H1 (cell line): ENCODE data around the gene HBEGF. TPM values are rescaled to one million over a fixed set of nuclear protein-coding genes. Genes with fewer than 3 reads are reported as not detected.

Experiments used
- CTCF ChIA-PET: fragments of 300-600 bp; sonication (Branson Sonifier 250); formaldehyde crosslinking; loops from one replicate; lab custom pipeline; 2021; ENCODE audit not compliant: partially characterized antibody; lab: Charles Lee
- POLR2A ChIA-PET: fragments of 300-600 bp; sonication (Branson Sonifier 250); formaldehyde crosslinking; loops from one replicate; lab custom pipeline; 2021; ENCODE audit warnings: inconsistent platforms; ENCODE audit not compliant: partially characterized antibody; lab: Charles Lee
- DNase-seq, 2 experiments: peaks; one replicate each; pipeline versions ENCODE4 v3.0.0 to v3.0.0-alpha.2; 2010 to 2022; ENCODE audit warnings: low spot score in 2 of 2, low read depth in 1 of 2, mixed read lengths in 1 of 2
- FAIRE-seq: peaks from 2 replicates; lab custom pipeline; 2011; peaks lifted over from hg19 to GRCh38; lab: Jason Lieb, UNC
- H2AFZ ChIP-seq: 2 replicates; pipeline ENCODE4 v1.8.1; 2012; ENCODE audit warnings: low read length, inconsistent platforms
- H2AK5ac ChIP-seq: 2 replicates; pipeline ENCODE4 v1.6.1; 2013; ENCODE audit warnings: low read depth, low read length
- H2BK120ac ChIP-seq: replicated peaks from 2 replicates; pipeline ENCODE3; 2013; ENCODE audit warnings: low read depth, low read length, inconsistent platforms
- H2BK12ac ChIP-seq: 2 replicates; pipeline ENCODE4 v1.6.1; 2013; ENCODE audit warnings: low read depth, low read length
- H2BK15ac ChIP-seq: 2 replicates; pipeline ENCODE4 v1.6.1; 2013; ENCODE audit warnings: low read length
- H2BK20ac ChIP-seq: 2 replicates; pipeline ENCODE4 v1.6.1; 2013; ENCODE audit warnings: low read length
- H2BK5ac ChIP-seq: 2 replicates; pipeline ENCODE4 v1.6.1; 2013; ENCODE audit warnings: low read depth, low read length
- H3K14ac ChIP-seq: 2 replicates; pipeline ENCODE4 v1.6.1; 2013; ENCODE audit warnings: inconsistent platforms; ENCODE audit not compliant: insufficient read length
- H3K18ac ChIP-seq: 2 replicates; pipeline ENCODE4 v1.6.1; 2013; ENCODE audit warnings: low read length; ENCODE audit errors: extremely low read depth
- H3K23ac ChIP-seq: 2 replicates; pipeline ENCODE4 v1.6.1; 2013; ENCODE audit warnings: inconsistent platforms; ENCODE audit not compliant: insufficient read length
- H3K23me2 ChIP-seq: 2 replicates; pipeline ENCODE4 v1.6.1; 2013; ENCODE audit warnings: low read depth, low read length
- H3K27ac ChIP-seq: 2 replicates; pipeline ENCODE4 v1.6.1; 2011; ENCODE audit warnings: low read depth, low read length, inconsistent platforms
- H3K27me3 ChIP-seq, 4 experiments: replicated peaks in 1 of 4; 1 replicate in 1 of 4; 2 replicates in 3 of 4; pipeline versions ENCODE4 v1.6.1 to v1.8.1; 2011 to 2013; ENCODE audit warnings: low read length in 3 of 4, mild to moderate bottlenecking in 3 of 4, inconsistent platforms in 2 of 4, mixed read lengths in 2 of 4, moderate library complexity in 1 of 4; ENCODE audit not compliant: control insufficient read depth in 3 of 4, insufficient read depth in 3 of 4; ENCODE audit errors: extremely low read depth in 1 of 4
- H3K36me3 ChIP-seq, 4 experiments: 2 replicates each; pipeline versions ENCODE4 v1.6.1 to v1.8.1; 2011 to 2013; ENCODE audit warnings: mild to moderate bottlenecking in 4 of 4, low read length in 3 of 4, moderate library complexity in 2 of 4, control low read depth in 1 of 4, inconsistent platforms in 1 of 4; ENCODE audit not compliant: insufficient read depth in 4 of 4, control insufficient read depth in 2 of 4
- H3K4ac ChIP-seq: replicated peaks from 2 replicates; pipeline ENCODE3; 2013; ENCODE audit warnings: low read length, low read depth, mixed read lengths, inconsistent platforms; ENCODE audit not compliant: insufficient read length
- H3K4me1 ChIP-seq, 4 experiments: replicated peaks in 1 of 4; 1 replicate in 1 of 4; 2 replicates in 3 of 4; pipeline versions ENCODE4 v1.6.1 to v1.8.1; 2011 to 2013; ENCODE audit warnings: low read length in 3 of 4, inconsistent platforms in 2 of 4, mixed read lengths in 1 of 4; ENCODE audit not compliant: insufficient read depth in 4 of 4, control insufficient read depth in 3 of 4
- H3K4me2 ChIP-seq, 2 experiments: 2 replicates each; pipeline versions ENCODE4 v1.6.1 to v1.8.1; 2011 to 2013; ENCODE audit warnings: low read depth in 2 of 2, low read length in 2 of 2, control low read depth in 1 of 2, inconsistent platforms in 1 of 2, mild to moderate bottlenecking in 1 of 2; ENCODE audit not compliant: insufficient read depth in 1 of 2
- H3K4me3 ChIP-seq, 4 experiments: fragments of 200-600, 300-600 bp in 1 of 4; sonication (generic), shearing (Covaris generic), sonication (Bioruptor Twin) in 1 of 4; 2 replicates each; pipeline versions ENCODE4 v1.5.1 to v1.8.1; 2011 to 2016; ENCODE audit warnings: low read length in 4 of 4, low read depth in 3 of 4, control low read depth in 2 of 4, inconsistent platforms in 2 of 4, mild to moderate bottlenecking in 2 of 4, mixed read lengths in 1 of 4, moderate library complexity in 1 of 4; ENCODE audit not compliant: insufficient read depth in 2 of 4; ENCODE audit errors: extremely low read depth in 1 of 4
- H3K56ac ChIP-seq: replicated peaks from 2 replicates; pipeline ENCODE3; 2013; ENCODE audit warnings: low read depth, mild to moderate bottlenecking, mixed read lengths, low read length, inconsistent platforms; ENCODE audit not compliant: insufficient read length
- H3K79me1 ChIP-seq: 2 replicates; pipeline ENCODE4 v1.6.1; 2013; ENCODE audit warnings: low read depth, low read length, control low read depth
- H3K79me2 ChIP-seq, 2 experiments: 2 replicates each; pipeline versions ENCODE4 v1.6.1 to v1.8.1; 2012 to 2013; ENCODE audit warnings: low read length in 2 of 2, mild to moderate bottlenecking in 2 of 2, inconsistent platforms in 1 of 2; ENCODE audit not compliant: insufficient read depth in 2 of 2, control insufficient read depth in 1 of 2
- H3K9ac ChIP-seq, 4 experiments: replicated peaks in 1 of 4; 1 replicate in 1 of 4; 2 replicates in 3 of 4; pipeline versions ENCODE4 v1.6.1 to v1.8.1; 2011 to 2013; ENCODE audit warnings: low read depth in 3 of 4, low read length in 3 of 4, control low read depth in 2 of 4, mild to moderate bottlenecking in 2 of 4, moderate library complexity in 2 of 4, inconsistent platforms in 1 of 4; ENCODE audit errors: extremely low read depth in 1 of 4
- H3K9me3 ChIP-seq, 2 experiments: 2 replicates each; pipeline versions ENCODE4 v1.6.1 to v1.8.1; 2012 to 2013; ENCODE audit warnings: mild to moderate bottlenecking in 2 of 2, moderate library complexity in 2 of 2, control low read depth in 1 of 2, inconsistent platforms in 1 of 2, low read depth in 1 of 2, low read length in 1 of 2, mixed read lengths in 1 of 2; ENCODE audit not compliant: insufficient read depth in 2 of 2
- H4K20me1 ChIP-seq, 2 experiments: replicated peaks in 1 of 2; 2 replicates each; pipeline versions ENCODE3 to v1.8.1; 2011 to 2013; ENCODE audit warnings: inconsistent platforms in 2 of 2, low read length in 2 of 2, mild to moderate bottlenecking in 1 of 2; ENCODE audit not compliant: insufficient read depth in 2 of 2, control insufficient read depth in 1 of 2
- H4K5ac ChIP-seq: 2 replicates; pipeline ENCODE4 v1.6.1; 2013; ENCODE audit warnings: low read length, low read depth, mixed read lengths, inconsistent platforms; ENCODE audit not compliant: insufficient read length
- H4K8ac ChIP-seq: 2 replicates; pipeline ENCODE4 v1.8.0; 2013; ENCODE audit warnings: mild to moderate bottlenecking, moderate library complexity, low read length, inconsistent platforms; ENCODE audit not compliant: insufficient read depth; ENCODE audit errors: extremely low read depth
- H4K91ac ChIP-seq: replicated peaks from 2 replicates; pipeline ENCODE3; 2013; ENCODE audit warnings: low read length, mixed read lengths, inconsistent platforms; ENCODE audit not compliant: insufficient read length
- ASH2L ChIP-seq: fragments of 200-600, 300-600 bp; sonication (generic); IDR thresholded peaks from one replicate; pipeline ENCODE4 v1.7.1; 2017; ENCODE audit warnings: low read length
- GABPA ChIP-seq: IDR thresholded peaks from 2 replicates; pipeline ENCODE4 v1.6.1; 2011; ENCODE audit warnings: mild to moderate bottlenecking, low read length, moderate library complexity, borderline replicate concordance; ENCODE audit not compliant: insufficient read depth
- HDAC6 ChIP-seq: IDR thresholded peaks from one replicate; pipeline ENCODE4 v1.7.1; 2012; ENCODE audit warnings: low read depth, mild to moderate bottlenecking, inconsistent platforms, low read length, moderate library complexity
- POLR2A ChIP-seq, 2 experiments: IDR thresholded peaks; 1 replicate in 1 of 2; 2 replicates in 1 of 2; pipeline ENCODE4 v1.6.1; 2011; ENCODE audit warnings: low read depth in 2 of 2, low read length in 2 of 2, mild to moderate bottlenecking in 2 of 2; ENCODE audit errors: control extremely low read depth in 1 of 2
- SRF ChIP-seq: IDR thresholded peaks from 2 replicates; pipeline ENCODE4 v1.6.1; 2011; ENCODE audit warnings: mild to moderate bottlenecking, low read depth, low read length, moderate library complexity
- WGBS, 2 experiments: shearing (Covaris generic) in 1 of 2; methylation state at CpG; one replicate each; pipeline versions ENCODE4 v1.1.6 to v1.1.7; 2013 to 2015; ENCODE audit warnings: low lambda C conversion rate in 2 of 2, mixed read lengths in 2 of 2, inconsistent platforms in 1 of 2, low coverage in 1 of 2, missing lambda C conversion rate in 1 of 2; ENCODE audit not compliant: insufficient replicate concordance in 2 of 2, insufficient coverage in 1 of 2, insufficient read length in 1 of 2; ENCODE audit errors: extremely low coverage in 1 of 2, missing lambda C conversion rate in 1 of 2; 5-methylcytosine and 5-hydroxymethylcytosine counted together
- polyA plus RNA-seq, 7 experiments: library from polyadenylated mRNA; depleted of rRNA in 3 of 7; stranded (reverse) in 5 of 7; unstranded in 2 of 7; fragments of >200 nt in 5 of 7; fragments of 200-250 nt in 2 of 7; gene quantifications; 1 replicate in 5 of 7; 2 replicates in 1 of 7; 4 replicates in 1 of 7; pipeline versions ENCODE4 v1.2.1 to v1.2.3, GENCODE V29; 2011 to 2013; ENCODE audit warnings: missing spikeins in 2 of 7, mixed read lengths in 2 of 7
- total RNA-seq: library from RNA; stranded (reverse); fragmentation: NEBNext Ultra II Directional; extraction: Animal tissue kit (Norgen Biotek cat#: 25700); gene quantifications from 2 replicates; pipeline ENCODE4 v1.2.1, GENCODE V29; 2021
- TF ChIP-seq, protein P1 (sequence below): IDR thresholded peaks from 2 replicates; pipeline ENCODE4 v1.6.1; 2011; ENCODE audit warnings: low read length, improper control_type of control experiment
- TF ChIP-seq, protein P2 (sequence below): IDR thresholded peaks from 2 replicates; pipeline ENCODE4 v1.6.1; 2012; ENCODE audit warnings: inconsistent platforms

Gene HBEGF
- total and polyA plus RNA-seq, 2 of the 8 experiments (the other 6 are each of a cell fraction or from before 2014, with no cell fraction given) = 2.4 to 2.5 TPM

DNA sequence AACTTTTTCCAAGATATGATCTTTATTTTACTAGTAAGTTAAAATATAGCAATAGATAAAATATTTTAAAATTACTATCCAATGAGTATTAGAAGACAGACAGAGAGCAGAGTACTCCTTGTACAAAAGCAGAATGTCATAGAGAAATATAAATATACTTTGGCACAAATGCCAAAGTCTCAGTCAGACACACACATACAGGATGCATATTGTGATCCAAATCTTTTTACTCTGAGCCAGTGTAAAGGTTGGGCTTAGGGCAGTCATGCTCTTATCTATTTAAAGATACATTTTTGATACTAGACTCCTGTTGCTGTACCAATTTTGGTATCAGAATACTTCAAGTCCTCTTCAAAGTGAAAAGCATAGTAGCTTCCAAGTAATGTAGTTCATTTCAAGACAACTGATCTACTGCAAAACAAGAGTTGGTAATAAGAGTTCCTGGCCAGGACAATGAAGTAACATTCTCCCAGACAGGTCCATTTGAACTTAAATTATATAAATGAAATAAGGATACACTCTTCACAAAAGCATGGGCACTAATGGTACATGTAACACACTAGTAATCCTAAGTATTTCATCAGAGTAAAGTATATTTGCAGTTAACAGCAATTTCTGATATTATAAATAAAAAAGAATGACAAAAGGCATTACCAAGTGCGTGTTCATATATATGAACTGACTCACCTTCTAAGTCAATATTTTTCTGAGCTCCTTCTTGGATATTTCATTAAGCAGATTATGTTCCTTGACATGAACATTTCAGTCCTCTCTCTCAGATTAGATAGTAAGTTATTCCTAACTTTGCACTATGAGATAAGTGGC, 54.0 kb downstream of the HBEGF start:
- no peak overlapping the region for H3K4me2 ChIP-seq
- H3K4ac ChIP-seq = no peak overlapping the region
- H2BK15ac ChIP-seq = no peak overlapping the region
- H2AK5ac ChIP-seq = no peak overlapping the region
- H4K91ac ChIP-seq = no peak overlapping the region
- POLR2A ChIA-PET = interaction anchor here (0.7 to 1.4 kb wide), 2 partner anchors 10 to 171 kb away, joined by 3 to 7 read pairs; partner anchors contain the start of gene PFDN1
- no peak overlapping the region for H4K8ac ChIP-seq
- H3K9ac ChIP-seq = no peak overlapping the region
- H3K9me3 ChIP-seq = no peaks in the 10 kb centered on the region
- no peak overlapping the region for H3K27ac ChIP-seq
- H3K79me1 ChIP-seq = no peaks in the 10 kb centered on the region
- CTCF ChIA-PET = interaction anchor here (1.3 kb wide), 1 partner anchor 49 kb away, joined by 3 read pairs; no protein-coding TSS in a partner anchor
- H2BK120ac ChIP-seq = no peak overlapping the region
- peaks cover 0 to 96% of the 10 kb centered on the region in 2 experiments; a peak in 3 of 4 replicates for H3K79me2 ChIP-seq
- no peak for FAIRE-seq
- H3K18ac ChIP-seq = no peak overlapping the region
- no peak overlapping the region for H3K4me3 ChIP-seq
- no peak overlapping the region for H3K14ac ChIP-seq
- H2AFZ ChIP-seq = no peak overlapping the region
- no peaks in the 10 kb centered on the region for H3K4me1 ChIP-seq
- no peak overlapping the region for H2BK5ac ChIP-seq
- H4K20me1 ChIP-seq = peaks cover 4% of the 10 kb centered on the region in 2 experiments
- H2BK20ac ChIP-seq = no peak overlapping the region
- H4K5ac ChIP-seq = no peak overlapping the region
- H3K23ac ChIP-seq = no peak overlapping the region
- H3K56ac ChIP-seq = no peak overlapping the region
- H2BK12ac ChIP-seq = no peak overlapping the region
- H3K36me3 ChIP-seq = no peaks in the 10 kb centered on the region
- WGBS, 2 experiments = 95% methylated on average over 1 of the region's 1 CpG; no CpG with 5 or more reads in 1 of the 2 experiments
- no peaks in the 10 kb centered on the region; the same call in 1 of the 2 replicates for H3K23me2 ChIP-seq
- H3K27me3 ChIP-seq = no peaks in the 10 kb centered on the region
- DNase-seq = no peak
- TF ChIP-seq, protein P1, sequence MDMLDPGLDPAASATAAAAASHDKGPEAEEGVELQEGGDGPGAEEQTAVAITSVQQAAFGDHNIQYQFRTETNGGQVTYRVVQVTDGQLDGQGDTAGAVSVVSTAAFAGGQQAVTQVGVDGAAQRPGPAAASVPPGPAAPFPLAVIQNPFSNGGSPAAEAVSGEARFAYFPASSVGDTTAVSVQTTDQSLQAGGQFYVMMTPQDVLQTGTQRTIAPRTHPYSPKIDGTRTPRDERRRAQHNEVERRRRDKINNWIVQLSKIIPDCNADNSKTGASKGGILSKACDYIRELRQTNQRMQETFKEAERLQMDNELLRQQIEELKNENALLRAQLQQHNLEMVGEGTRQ = no peak
- no peak for TF ChIP-seq POLR2A (IDR thresholded peaks at IDR 0.05; ENCODE audit: control extremely low read depth in 1 of 2, low read depth in 2 of 2, low read length in 2 of 2)
- TF ChIP-seq GABPA = no peak
- TF ChIP-seq, protein P2, sequence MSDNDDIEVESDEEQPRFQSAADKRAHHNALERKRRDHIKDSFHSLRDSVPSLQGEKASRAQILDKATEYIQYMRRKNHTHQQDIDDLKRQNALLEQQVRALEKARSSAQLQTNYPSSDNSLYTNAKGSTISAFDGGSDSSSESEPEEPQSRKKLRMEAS = no peak
- no peak for TF ChIP-seq HDAC6
- no peak for TF ChIP-seq SRF
- TF ChIP-seq ASH2L = no peak
